SK-N-SH treated with all-trans-retinoic acid at 6 μM for 48 hours (cell line): ENCODE results near the gene VAV3.

Source experiments
- ATAC-seq: fragments of 200-7000 bp; cut with Tn5 transposase; 3 replicates; pipeline ENCODE4 v1.9.1; 2020; ENCODE audit warnings: mild to moderate bottlenecking, moderate library complexity
- ARNTL ChIP-seq: fragments of 450-650 bp; formaldehyde crosslinking; IDR thresholded peaks from 2 replicates; pipeline ENCODE4 v1.5.0; 2020; ENCODE audit warnings: low read depth, mild to moderate bottlenecking, moderate library complexity, borderline replicate concordance
- BACH2 ChIP-seq: fragments of 250-450 bp; sonication (Bioruptor Pico); IDR thresholded peaks from 2 replicates; pipeline ENCODE4 v1.9.0; 2021; ENCODE audit warnings: mild to moderate bottlenecking, borderline replicate concordance
- CSRNP3 ChIP-seq: fragments of 250-450 bp; sonication (Bioruptor Pico); IDR thresholded peaks from 2 replicates; pipeline ENCODE4 v1.5.1; 2021; ENCODE audit warnings: mild to moderate bottlenecking, moderate library complexity
- ESRRG ChIP-seq: fragments of 250-450 bp; sonication (Bioruptor Pico); IDR thresholded peaks from 2 replicates; pipeline ENCODE4 v1.6.1; 2021; ENCODE audit warnings: mild to moderate bottlenecking
- GLIS3 ChIP-seq: fragments of 250-450 bp; sonication (Bioruptor Pico); IDR thresholded peaks from 2 replicates; pipeline ENCODE4 v1.5.0; 2020; ENCODE audit warnings: mild to moderate bottlenecking, moderate library complexity
- ISL1 ChIP-seq: fragments of 250-450 bp; sonication (Bioruptor Pico); IDR thresholded peaks from 2 replicates; pipeline ENCODE4 v2.1.2; 2022; ENCODE audit warnings: mild to moderate bottlenecking, moderate library complexity
- OSR1 ChIP-seq: fragments of 250-450 bp; sonication (Bioruptor Pico); IDR thresholded peaks from 2 replicates; pipeline ENCODE4 v1.8.0; 2022; ENCODE audit warnings: moderate library complexity, mild to moderate bottlenecking, inconsistent platforms
- PPARA ChIP-seq: fragments of 250-450 bp; sonication (Bioruptor Pico); IDR thresholded peaks from 2 replicates; pipeline ENCODE4 v1.5.0; 2020; ENCODE audit warnings: mild to moderate bottlenecking, borderline replicate concordance
- RARB ChIP-seq: fragments of 250-450 bp; sonication (Bioruptor Pico); IDR thresholded peaks from 2 replicates; pipeline ENCODE4 v1.8.0; 2021; ENCODE audit warnings: mild to moderate bottlenecking, moderate library complexity
- TCF4 ChIP-seq: fragments of 250-450 bp; sonication (Bioruptor Pico); IDR thresholded peaks from 2 replicates; pipeline ENCODE4 v1.8.0; 2021; ENCODE audit warnings: mild to moderate bottlenecking, moderate library complexity, borderline replicate concordance
- TOX ChIP-seq: fragments of 250-450 bp; sonication (Bioruptor Pico); IDR thresholded peaks from 2 replicates; pipeline ENCODE4 v1.8.0; 2021; ENCODE audit warnings: mild to moderate bottlenecking, moderate library complexity, borderline replicate concordance
- ZC3H10 ChIP-seq: fragments of 250-450 bp; sonication (Bioruptor Pico); IDR thresholded peaks from 2 replicates; pipeline ENCODE4 v1.5.1; 2021; ENCODE audit warnings: mild to moderate bottlenecking, moderate library complexity
- ZFP3 ChIP-seq: fragments of 250-450 bp; sonication (Bioruptor Pico); IDR thresholded peaks from 2 replicates; pipeline ENCODE4 v1.5.0; 2020; ENCODE audit warnings: mild to moderate bottlenecking, moderate library complexity
- ZFP30 ChIP-seq: fragments of 450-650 bp; formaldehyde crosslinking; IDR thresholded peaks from 2 replicates; pipeline ENCODE4 v1.5.0; 2022; ENCODE audit warnings: mild to moderate bottlenecking, moderate library complexity
- ZNF565 ChIP-seq: fragments of 450-650 bp; formaldehyde crosslinking; conservative IDR thresholded peaks from 2 replicates; pipeline ENCODE4 v1.5.0; 2020; ENCODE audit warnings: low read depth, mild to moderate bottlenecking, moderate library complexity
- ZNF8 ChIP-seq: fragments of 450-650 bp; formaldehyde crosslinking; IDR thresholded peaks from 2 replicates; pipeline ENCODE4 v1.5.0; 2020; ENCODE audit warnings: mild to moderate bottlenecking, moderate library complexity
- TF ChIP-seq, protein P1 (sequence below): fragments of 250-450 bp; sonication (Bioruptor Pico); IDR thresholded peaks from 2 replicates; pipeline ENCODE4 v1.5.1; 2020; ENCODE audit warnings: low read depth, mild to moderate bottlenecking, moderate library complexity
- TF ChIP-seq, protein P2 (sequence below): fragments of 250-450 bp; sonication (Bioruptor Pico); IDR thresholded peaks from 2 replicates; pipeline ENCODE4 v1.8.0; 2020; ENCODE audit warnings: mild to moderate bottlenecking, moderate library complexity, borderline replicate concordance
- TF ChIP-seq, protein P3 (sequence below): fragments of 250-450 bp; sonication (Bioruptor Pico); IDR thresholded peaks from 2 replicates; pipeline ENCODE4 v1.5.0; 2020; ENCODE audit warnings: mild to moderate bottlenecking, moderate library complexity

Gene VAV3

DNA sequence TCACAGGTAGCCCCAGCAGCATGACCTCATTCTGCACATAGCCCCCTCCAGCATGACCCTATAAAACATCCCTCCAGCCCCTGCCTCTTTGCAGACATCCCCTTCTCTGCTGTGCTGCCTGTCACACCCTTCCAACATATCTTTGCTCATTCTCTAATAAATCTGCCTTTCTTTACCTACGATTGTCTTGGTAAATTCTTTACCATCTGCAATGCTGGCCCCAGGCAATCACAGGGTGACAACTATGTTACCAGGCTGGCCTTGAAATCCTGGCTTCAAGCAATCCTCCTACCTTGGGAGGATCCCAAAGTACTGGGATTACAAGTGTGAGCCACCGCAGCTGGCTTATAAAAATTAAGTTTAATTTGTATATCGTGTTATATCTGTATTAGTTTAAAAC, 134.5 kb downstream of the VAV3 start:
- no peak for TF ChIP-seq BACH2 (CRISPR knock-in tag)
- TF ChIP-seq CSRNP3 (CRISPR knock-in tag), result no peak
- TF ChIP-seq, protein P1, sequence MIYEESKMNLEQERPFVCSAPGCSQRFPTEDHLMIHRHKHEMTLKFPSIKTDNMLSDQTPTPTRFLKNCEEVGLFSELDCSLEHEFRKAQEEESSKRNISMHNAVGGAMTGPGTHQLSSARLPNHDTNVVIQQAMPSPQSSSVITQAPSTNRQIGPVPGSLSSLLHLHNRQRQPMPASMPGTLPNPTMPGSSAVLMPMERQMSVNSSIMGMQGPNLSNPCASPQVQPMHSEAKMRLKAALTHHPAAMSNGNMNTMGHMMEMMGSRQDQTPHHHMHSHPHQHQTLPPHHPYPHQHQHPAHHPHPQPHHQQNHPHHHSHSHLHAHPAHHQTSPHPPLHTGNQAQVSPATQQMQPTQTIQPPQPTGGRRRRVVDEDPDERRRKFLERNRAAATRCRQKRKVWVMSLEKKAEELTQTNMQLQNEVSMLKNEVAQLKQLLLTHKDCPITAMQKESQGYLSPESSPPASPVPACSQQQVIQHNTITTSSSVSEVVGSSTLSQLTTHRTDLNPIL, result no peak
- TF ChIP-seq ZNF8, result no peak
- no peak for TF ChIP-seq PPARA
- TF ChIP-seq, protein P2, sequence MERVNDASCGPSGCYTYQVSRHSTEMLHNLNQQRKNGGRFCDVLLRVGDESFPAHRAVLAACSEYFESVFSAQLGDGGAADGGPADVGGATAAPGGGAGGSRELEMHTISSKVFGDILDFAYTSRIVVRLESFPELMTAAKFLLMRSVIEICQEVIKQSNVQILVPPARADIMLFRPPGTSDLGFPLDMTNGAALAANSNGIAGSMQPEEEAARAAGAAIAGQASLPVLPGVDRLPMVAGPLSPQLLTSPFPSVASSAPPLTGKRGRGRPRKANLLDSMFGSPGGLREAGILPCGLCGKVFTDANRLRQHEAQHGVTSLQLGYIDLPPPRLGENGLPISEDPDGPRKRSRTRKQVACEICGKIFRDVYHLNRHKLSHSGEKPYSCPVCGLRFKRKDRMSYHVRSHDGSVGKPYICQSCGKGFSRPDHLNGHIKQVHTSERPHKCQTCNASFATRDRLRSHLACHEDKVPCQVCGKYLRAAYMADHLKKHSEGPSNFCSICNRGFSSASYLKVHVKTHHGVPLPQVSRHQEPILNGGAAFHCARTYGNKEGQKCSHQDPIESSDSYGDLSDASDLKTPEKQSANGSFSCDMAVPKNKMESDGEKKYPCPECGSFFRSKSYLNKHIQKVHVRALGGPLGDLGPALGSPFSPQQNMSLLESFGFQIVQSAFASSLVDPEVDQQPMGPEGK, result no peak
- no peak for TF ChIP-seq ISL1 (CRISPR knock-in tag)
- TF ChIP-seq ESRRG (CRISPR knock-in tag), result no peak
- TF ChIP-seq ZNF565 (CRISPR knock-in tag), result no peak
- no peak for TF ChIP-seq TOX (CRISPR knock-in tag)
- no peak for TF ChIP-seq ZFP30 (CRISPR knock-in tag)
- no peak for ATAC-seq

DNA sequence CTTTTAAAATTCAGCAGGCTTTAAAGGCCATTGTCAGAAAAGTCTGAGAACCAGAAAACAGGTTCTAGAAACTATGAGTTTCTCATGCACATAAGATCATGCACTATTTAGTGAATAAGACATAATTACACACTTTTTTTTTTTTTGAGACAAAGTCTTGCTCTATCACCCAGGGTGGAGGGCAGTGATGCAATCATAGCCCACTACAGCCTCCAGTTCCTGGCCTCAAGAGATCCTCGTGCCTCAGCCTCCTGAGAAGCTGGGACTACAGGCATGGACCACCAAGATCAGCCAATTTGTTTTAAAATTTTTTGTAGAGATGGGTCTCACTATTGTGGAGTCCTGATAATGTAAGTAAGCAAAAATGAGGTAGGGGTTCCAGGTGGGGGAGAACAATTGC, 134.9 kb downstream of the VAV3 start:
- no peak for ATAC-seq
- TF ChIP-seq BACH2 (CRISPR knock-in tag), result no peak
- no peak for TF ChIP-seq OSR1
- no peak for TF ChIP-seq ZFP3 (CRISPR knock-in tag)
- no peak for TF ChIP-seq ZC3H10
- TF ChIP-seq ISL1 (CRISPR knock-in tag), result no peak
- TF ChIP-seq GLIS3 (CRISPR knock-in tag), result no peak
- TF ChIP-seq ZFP30 (CRISPR knock-in tag), result no peak
- no peak for TF ChIP-seq TOX (CRISPR knock-in tag)
- TF ChIP-seq ZNF565 (CRISPR knock-in tag), result no peak
- TF ChIP-seq, protein P2, result no peak
- TF ChIP-seq ESRRG (CRISPR knock-in tag), result no peak

- no peak for ATAC-seq
These were observed 135.8 kb downstream of the VAV3 start for GRCh38 chr1:107829036-107829770.

DNA sequence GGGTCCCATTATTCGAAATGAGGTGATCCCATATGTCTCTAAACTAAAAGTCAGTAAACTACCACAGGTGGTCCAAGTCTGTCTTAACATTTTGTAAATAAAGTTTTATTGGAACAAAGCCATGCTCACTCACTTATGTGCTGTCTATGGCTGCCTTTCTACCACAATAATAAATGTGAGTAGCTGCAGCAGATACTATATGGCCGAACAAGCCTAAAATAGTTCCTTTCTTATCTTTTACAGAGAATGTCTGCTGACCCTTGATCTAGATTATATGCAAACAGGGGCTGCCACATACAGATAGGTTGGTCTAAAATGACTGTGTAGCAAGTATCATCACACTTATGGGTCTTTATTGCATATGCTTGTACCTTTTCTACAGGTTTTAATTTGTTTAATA, 140.0 kb downstream of the VAV3 start:
- no peak for ATAC-seq
- no peak for TF ChIP-seq TCF4 (CRISPR knock-in tag)
- TF ChIP-seq ZNF8, result no peak
- TF ChIP-seq, protein P1, result no peak
- TF ChIP-seq, protein P2, result no peak
- no peak for TF ChIP-seq TOX (CRISPR knock-in tag)
- no peak for TF ChIP-seq ARNTL (CRISPR knock-in tag)
- no peak for TF ChIP-seq RARB (CRISPR knock-in tag)
- TF ChIP-seq, protein P3, sequence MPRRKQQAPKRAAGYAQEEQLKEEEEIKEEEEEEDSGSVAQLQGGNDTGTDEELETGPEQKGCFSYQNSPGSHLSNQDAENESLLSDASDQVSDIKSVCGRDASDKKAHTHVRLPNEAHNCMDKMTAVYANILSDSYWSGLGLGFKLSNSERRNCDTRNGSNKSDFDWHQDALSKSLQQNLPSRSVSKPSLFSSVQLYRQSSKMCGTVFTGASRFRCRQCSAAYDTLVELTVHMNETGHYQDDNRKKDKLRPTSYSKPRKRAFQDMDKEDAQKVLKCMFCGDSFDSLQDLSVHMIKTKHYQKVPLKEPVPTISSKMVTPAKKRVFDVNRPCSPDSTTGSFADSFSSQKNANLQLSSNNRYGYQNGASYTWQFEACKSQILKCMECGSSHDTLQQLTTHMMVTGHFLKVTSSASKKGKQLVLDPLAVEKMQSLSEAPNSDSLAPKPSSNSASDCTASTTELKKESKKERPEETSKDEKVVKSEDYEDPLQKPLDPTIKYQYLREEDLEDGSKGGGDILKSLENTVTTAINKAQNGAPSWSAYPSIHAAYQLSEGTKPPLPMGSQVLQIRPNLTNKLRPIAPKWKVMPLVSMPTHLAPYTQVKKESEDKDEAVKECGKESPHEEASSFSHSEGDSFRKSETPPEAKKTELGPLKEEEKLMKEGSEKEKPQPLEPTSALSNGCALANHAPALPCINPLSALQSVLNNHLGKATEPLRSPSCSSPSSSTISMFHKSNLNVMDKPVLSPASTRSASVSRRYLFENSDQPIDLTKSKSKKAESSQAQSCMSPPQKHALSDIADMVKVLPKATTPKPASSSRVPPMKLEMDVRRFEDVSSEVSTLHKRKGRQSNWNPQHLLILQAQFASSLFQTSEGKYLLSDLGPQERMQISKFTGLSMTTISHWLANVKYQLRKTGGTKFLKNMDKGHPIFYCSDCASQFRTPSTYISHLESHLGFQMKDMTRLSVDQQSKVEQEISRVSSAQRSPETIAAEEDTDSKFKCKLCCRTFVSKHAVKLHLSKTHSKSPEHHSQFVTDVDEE, result no peak
- TF ChIP-seq BACH2 (CRISPR knock-in tag), result no peak
- TF ChIP-seq ZFP30 (CRISPR knock-in tag), result no peak

More at GRCh38 chr1:107829036-107829770, 135.8 kb downstream of the VAV3 start:
- TF ChIP-seq BACH2 (CRISPR knock-in tag) (no peak), ESRRG (CRISPR knock-in tag) (no peak), TOX (CRISPR knock-in tag) (no peak)
- TF ChIP-seq, protein P1, result no peak
